HepG2 (cell line): ENCODE data around the gene NEK6. TPM values are rescaled to one million over a fixed set of nuclear protein-coding genes. Genes with fewer than 3 reads are reported as not detected.

Experiments
- AGO1 ChIP-seq: fragments of 200-400 bp; formaldehyde crosslinking; IDR thresholded peaks from 2 replicates; pipeline ENCODE4 v1.6.1; 2017; ENCODE audit warnings: mild to moderate bottlenecking, low read depth, low read length, moderate library complexity; ENCODE audit not compliant: poor library complexity, severe bottlenecking
- AGO2 ChIP-seq: fragments of 200-400 bp; formaldehyde crosslinking; optimal IDR thresholded peaks from 2 replicates; pipeline ENCODE3; 2017; ENCODE audit warnings: mild to moderate bottlenecking, low read depth, low read length, moderate library complexity
- FOXK1 ChIP-seq: sonication (generic); formaldehyde crosslinking; IDR thresholded peaks from 2 replicates; pipeline ENCODE4 v1.4.0; 2020; ENCODE audit warnings: low read depth, missing genetic modification reagents, borderline replicate concordance
- NONO ChIP-seq, 2 experiments: fragments of 450-650 bp in 1 of 2; sonication (generic) in 1 of 2; formaldehyde crosslinking in 1 of 2; IDR thresholded peaks in 1 of 2; conservative IDR thresholded peaks in 1 of 2; 2 replicates each; pipeline versions ENCODE4 v1.6.1 to v1.8.0; 2017 to 2022; ENCODE audit warnings: mild to moderate bottlenecking in 1 of 2, missing genetic modification reagents in 1 of 2, moderate library complexity in 1 of 2
- POLR2A ChIP-seq, 2 experiments: IDR thresholded peaks; 2 replicates each; pipeline ENCODE4 v1.6.1; 2011; ENCODE audit warnings: low read depth in 2 of 2, low read length in 2 of 2, mild to moderate bottlenecking in 1 of 2, moderate library complexity in 1 of 2; ENCODE audit not compliant: insufficient read depth in 1 of 2
- REST ChIP-seq, 2 experiments: IDR thresholded peaks; 2 replicates each; pipeline ENCODE4 v1.6.1; 2011 to 2012; ENCODE audit warnings: low read length in 2 of 2, borderline replicate concordance in 1 of 2, low read depth in 1 of 2, mild to moderate bottlenecking in 1 of 2, moderate library complexity in 1 of 2
- RFX3 ChIP-seq: IDR thresholded peaks from 2 replicates; pipeline ENCODE4 v1.6.1; 2016; ENCODE audit warnings: missing biosample characterization, missing genetic modification reagents
- ZFP36L1 ChIP-seq: sonication (generic); formaldehyde crosslinking; IDR thresholded peaks from 2 replicates; pipeline ENCODE4 v1.8.0; 2022; ENCODE audit warnings: mild to moderate bottlenecking, missing genetic modification reagents, moderate library complexity
- ZNF552 ChIP-seq: sonication (generic); formaldehyde crosslinking; IDR thresholded peaks from 2 replicates; pipeline ENCODE4 v1.9.0; 2022; ENCODE audit warnings: missing genetic modification reagents, mild to moderate bottlenecking, borderline replicate concordance
- ZNF687 ChIP-seq: sonication (generic); formaldehyde crosslinking; IDR thresholded peaks from 2 replicates; pipeline ENCODE4 v1.5.1; 2020; ENCODE audit warnings: mild to moderate bottlenecking, missing genetic modification reagents, moderate library complexity
- polyA plus RNA-seq, 8 experiments: library from polyadenylated mRNA; depleted of rRNA in 3 of 8; stranded (reverse) in 7 of 8; unstranded in 1 of 8; fragments of >200 nt; fragmentation: Illumina TruSeq in 4 of 8; extraction: Trizol in 4 of 8; gene quantifications; 2 replicates each; pipeline versions ENCODE4 v1.2.1 to v1.2.3, GENCODE V29; 2011 to 2016; ENCODE audit warnings: low read depth in 4 of 8, missing spikeins in 1 of 8, mixed read lengths in 1 of 8; ENCODE audit not compliant: insufficient read depth in 1 of 8
- total RNA-seq, 5 experiments: library from RNA; depleted of rRNA; stranded (reverse); fragments of >200 nt; fragmentation: Illumina TruSeq; extraction: Trizol; gene quantifications; 2 replicates each; pipeline ENCODE4 v1.2.3, GENCODE V29; 2016; ENCODE audit warnings: low read depth in 1 of 5
- TF ChIP-seq, protein P1 (sequence below): sonication (generic); formaldehyde crosslinking; IDR thresholded peaks from 2 replicates; pipeline ENCODE4 v1.4.0; 2020; ENCODE audit warnings: missing genetic modification reagents
- TF ChIP-seq, protein P2 (sequence below): IDR thresholded peaks from 2 replicates; pipeline ENCODE4 v1.6.1; 2018; ENCODE audit warnings: missing genetic modification reagents
- TF ChIP-seq, protein P3 (sequence below): IDR thresholded peaks from 2 replicates; pipeline ENCODE4 v1.6.1; 2018; ENCODE audit warnings: missing genetic modification reagents, mild to moderate bottlenecking, missing compliant biosample characterization

NEK6 gene
- total and polyA plus RNA-seq, 2 of the 13 experiments (the other 11 are each of a cell fraction or from before 2014, with no cell fraction given), result 30.4 to 119 TPM

- no peak for TF ChIP-seq FOXK1 (CRISPR knock-in tag)
- no peak for TF ChIP-seq NONO (IDR thresholded peaks at IDR 0.05)
- 0 out of 2 replicates have a peak, but pooled peaks have one; percentile 44 for TF ChIP-seq NONO (CRISPR knock-in tag; conservative IDR thresholded peaks at IDR 0.05)
- TF ChIP-seq AGO2, result peak; percentile 55
- TF ChIP-seq ZNF552 (CRISPR knock-in tag), result no peak
- peak; percentile 14; the same call in 1 of the 2 replicates for TF ChIP-seq ZNF687
- no peak for TF ChIP-seq RFX3 (CRISPR knock-in tag)
- TF ChIP-seq REST (IDR thresholded peaks at IDR 0.05; ENCODE audit: borderline replicate concordance in 1 of 2, low read depth in 1 of 2, low read length in 2 of 2), result no peak
- TF ChIP-seq, protein P1, sequence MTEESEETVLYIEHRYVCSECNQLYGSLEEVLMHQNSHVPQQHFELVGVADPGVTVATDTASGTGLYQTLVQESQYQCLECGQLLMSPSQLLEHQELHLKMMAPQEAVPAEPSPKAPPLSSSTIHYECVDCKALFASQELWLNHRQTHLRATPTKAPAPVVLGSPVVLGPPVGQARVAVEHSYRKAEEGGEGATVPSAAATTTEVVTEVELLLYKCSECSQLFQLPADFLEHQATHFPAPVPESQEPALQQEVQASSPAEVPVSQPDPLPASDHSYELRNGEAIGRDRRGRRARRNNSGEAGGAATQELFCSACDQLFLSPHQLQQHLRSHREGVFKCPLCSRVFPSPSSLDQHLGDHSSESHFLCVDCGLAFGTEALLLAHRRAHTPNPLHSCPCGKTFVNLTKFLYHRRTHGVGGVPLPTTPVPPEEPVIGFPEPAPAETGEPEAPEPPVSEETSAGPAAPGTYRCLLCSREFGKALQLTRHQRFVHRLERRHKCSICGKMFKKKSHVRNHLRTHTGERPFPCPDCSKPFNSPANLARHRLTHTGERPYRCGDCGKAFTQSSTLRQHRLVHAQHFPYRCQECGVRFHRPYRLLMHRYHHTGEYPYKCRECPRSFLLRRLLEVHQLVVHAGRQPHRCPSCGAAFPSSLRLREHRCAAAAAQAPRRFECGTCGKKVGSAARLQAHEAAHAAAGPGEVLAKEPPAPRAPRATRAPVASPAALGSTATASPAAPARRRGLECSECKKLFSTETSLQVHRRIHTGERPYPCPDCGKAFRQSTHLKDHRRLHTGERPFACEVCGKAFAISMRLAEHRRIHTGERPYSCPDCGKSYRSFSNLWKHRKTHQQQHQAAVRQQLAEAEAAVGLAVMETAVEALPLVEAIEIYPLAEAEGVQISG (CRISPR knock-in tag), result no peak
- TF ChIP-seq, protein P2, sequence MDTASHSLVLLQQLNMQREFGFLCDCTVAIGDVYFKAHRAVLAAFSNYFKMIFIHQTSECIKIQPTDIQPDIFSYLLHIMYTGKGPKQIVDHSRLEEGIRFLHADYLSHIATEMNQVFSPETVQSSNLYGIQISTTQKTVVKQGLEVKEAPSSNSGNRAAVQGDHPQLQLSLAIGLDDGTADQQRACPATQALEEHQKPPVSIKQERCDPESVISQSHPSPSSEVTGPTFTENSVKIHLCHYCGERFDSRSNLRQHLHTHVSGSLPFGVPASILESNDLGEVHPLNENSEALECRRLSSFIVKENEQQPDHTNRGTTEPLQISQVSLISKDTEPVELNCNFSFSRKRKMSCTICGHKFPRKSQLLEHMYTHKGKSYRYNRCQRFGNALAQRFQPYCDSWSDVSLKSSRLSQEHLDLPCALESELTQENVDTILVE, result no peak
- TF ChIP-seq, protein P3, sequence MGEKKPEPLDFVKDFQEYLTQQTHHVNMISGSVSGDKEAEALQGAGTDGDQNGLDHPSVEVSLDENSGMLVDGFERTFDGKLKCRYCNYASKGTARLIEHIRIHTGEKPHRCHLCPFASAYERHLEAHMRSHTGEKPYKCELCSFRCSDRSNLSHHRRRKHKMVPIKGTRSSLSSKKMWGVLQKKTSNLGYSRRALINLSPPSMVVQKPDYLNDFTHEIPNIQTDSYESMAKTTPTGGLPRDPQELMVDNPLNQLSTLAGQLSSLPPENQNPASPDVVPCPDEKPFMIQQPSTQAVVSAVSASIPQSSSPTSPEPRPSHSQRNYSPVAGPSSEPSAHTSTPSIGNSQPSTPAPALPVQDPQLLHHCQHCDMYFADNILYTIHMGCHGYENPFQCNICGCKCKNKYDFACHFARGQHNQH (CRISPR knock-in tag), result 0 out of 2 replicates have a peak, but pooled peaks have one; percentile 11
- TF ChIP-seq ZFP36L1 (CRISPR knock-in tag), result no peak
- TF ChIP-seq AGO1, result peak; percentile 21
- TF ChIP-seq POLR2A (IDR thresholded peaks at IDR 0.05; ENCODE audit: insufficient read depth in 1 of 2, low read depth in 2 of 2, low read length in 2 of 2), result peak in 1 of 2 experiments; percentile 6; a peak in 2 of 4 replicates
These were observed 97.5 kb downstream of the NEK6 start (continued) for GRCh38 chr9:124355039-124355940.
